ENCODE results near the gene RGMA.
"Not testable (repeated sequence)": the region's sequence is repeated elsewhere in the genome, so short reads cannot be mapped to it uniquely, and the experiment has no call there.

RGMA gene

DNA sequence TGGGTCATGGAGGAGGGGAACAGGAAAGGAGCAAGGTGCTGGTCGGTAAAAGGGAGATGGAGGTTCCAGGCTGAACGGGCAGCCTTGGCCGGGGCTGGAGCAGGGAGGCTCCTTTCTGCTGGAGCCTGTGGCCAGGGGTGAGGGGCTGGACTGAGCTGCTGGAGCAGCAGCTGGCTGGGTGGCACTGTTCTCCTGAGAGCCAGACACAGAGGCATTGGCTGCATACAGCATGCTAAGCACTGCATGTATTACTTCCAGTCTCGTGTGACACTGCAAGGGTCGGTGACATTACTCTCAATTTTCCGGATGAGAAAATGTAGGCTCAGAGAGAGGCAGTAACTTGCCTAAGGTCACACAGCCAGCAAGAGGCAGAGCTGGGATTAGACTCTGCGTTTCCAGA lies 42.3 kb downstream of the RGMA start:
- no peak for FAIRE-seq

DNA sequence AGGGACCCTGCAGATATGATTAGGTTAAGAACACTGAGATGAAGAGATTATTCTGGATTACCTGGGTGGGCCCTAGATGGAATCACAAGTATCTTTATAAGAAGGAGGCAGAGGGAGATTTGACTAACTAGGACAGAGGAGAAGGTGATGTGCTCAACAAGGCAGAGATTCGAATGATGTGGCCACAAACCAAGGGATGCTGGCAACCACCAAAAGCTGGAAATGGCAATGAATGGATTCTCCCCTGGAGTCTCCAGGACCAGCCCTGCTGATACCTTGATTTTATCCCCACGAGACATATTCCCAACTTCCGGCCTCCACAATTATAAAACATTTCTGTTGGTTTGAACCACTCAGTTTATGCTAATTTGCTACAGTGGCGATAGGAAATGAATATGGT lies 42.9 kb downstream of the RGMA start:
- FAIRE-seq = no peak

DNA sequence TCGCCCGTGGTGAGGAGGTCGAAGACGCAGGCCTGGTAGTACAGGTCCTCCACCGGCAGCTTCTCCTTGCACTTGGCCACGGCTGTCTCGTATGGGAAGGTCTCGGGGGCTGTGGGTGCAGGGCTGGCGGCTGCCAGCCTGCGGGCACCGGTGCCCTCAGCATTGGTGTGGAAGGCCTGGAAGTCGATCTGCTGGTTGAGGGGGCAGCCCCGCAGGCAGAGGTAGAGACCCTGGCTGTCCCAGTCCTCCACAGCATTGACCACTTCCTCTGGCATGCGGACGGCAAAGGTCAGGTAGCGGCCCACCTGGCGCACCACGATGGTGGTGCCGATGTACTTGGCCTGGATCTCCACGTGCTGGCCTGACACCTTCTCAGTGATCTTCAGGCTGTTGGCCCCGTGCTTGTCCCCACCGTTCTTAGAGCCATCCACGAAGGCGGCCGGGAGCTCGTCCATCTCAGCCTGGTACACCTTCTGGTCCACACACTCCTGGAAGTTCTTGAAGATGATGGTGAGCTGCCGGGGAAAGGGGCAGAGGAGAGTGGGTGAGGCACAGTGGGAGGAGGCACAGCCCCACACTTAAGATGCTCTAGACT lies 43.7 kb downstream of the RGMA start:
- FAIRE-seq = no peak

DNA sequence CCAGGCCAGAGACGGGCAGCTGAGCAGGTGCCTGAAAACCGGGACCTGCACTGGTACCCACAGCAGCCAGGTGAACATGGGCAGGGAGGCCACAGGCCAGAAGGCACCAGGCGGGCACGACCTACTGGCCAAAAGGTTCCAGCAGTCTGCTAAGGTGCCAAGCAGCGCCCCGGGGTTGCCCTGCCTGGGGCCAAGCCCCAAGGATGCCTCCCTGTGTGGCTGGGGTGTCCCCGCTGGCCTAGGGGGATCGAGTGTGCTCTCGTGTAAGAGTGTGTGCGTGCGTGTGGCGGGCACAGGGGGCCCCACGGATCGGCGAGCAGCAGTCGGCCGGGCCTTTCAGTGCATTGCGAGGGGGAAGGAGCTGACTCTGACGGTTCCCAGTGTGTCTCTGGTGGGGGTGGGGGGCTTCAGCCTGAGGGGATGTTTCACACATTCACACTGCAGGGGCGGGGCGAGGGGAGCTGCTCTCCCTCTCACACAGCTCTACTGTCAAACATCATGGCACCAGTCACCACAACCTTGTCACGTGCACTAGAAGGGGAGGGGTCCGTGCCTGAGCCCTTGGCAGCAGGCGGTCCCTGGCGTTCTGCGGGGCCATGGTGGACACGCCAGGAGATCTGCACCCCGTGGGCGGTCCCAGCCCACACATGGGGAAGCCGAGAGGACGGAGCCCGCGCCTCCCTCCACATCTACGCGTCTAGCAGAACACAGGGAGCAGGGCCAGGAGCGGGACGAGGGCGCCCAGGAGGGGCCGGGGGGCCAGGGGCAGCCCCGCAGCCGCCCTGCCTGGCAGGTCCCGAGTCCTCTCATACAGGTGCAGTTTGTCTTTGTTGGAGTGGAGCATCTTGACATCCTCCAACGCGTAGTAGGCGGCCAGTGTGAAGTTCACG lies 44.5 kb downstream of the RGMA start:
- FAIRE-seq = no peak

DNA sequence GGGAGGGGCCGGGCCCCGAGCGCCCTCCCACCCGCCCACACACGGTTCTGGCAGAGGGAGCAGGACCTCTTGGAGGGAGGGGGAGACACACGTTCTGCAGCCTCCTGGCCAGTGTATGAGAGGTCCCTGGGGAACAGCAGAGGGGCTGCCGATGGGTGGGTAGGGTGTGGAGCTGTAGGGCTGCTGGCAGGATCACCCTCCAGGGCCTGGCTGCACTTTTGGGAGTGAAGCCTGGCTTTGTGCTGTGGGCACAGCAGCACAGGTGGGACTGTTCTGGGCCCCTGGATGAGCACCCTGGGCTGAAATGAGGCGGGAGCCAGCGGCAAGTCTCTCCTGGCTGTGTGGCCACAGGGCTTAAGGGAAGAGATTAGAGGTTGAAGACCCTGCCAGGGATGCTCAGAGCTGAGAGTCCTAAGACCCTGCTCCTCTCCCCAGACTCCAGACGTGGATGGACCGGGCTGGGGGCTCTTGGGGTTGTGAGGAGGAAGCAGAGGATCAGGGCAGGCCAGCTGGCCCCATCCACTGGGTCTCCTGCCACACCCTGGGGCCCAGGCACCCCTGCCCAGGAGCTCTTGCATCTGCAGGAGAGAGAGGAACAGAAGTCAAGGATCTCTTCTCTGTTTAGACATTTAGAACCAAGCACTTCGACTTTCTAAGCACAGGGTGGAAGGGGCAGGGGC lies 45.2 kb downstream of the RGMA start:
- FAIRE-seq = no peak

DNA sequence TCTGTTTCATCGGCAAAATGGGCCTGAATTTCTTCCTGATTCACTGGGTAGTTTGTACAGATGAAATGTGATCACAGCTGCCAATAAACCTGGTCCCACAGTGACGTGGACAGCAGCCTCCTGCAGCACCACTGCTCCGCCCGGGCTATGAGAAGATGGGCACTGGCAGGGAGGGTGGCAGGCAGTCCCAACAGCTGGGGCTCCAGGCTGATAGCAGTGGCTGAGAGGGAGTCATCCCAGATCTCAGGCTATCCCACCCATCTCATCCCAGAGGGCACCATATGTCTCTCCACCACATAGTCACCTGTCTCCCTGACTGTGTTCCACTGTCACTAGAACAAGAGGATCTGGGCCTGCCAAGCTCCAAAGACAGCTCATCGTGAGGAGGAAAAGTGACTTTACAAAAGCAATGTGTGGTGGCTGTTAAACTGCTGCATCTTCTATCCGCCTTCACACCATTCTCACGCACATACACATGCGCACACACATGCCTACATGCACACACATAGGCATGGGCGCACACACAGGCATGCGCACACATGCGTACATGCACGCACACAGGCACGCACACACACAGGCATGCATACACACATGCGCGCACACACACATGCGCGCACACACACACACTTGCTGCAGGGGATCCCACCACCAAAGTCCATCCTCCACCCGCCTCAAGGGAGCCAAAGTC lies 46.2 kb downstream of the RGMA start:
- FAIRE-seq = no peak

DNA sequence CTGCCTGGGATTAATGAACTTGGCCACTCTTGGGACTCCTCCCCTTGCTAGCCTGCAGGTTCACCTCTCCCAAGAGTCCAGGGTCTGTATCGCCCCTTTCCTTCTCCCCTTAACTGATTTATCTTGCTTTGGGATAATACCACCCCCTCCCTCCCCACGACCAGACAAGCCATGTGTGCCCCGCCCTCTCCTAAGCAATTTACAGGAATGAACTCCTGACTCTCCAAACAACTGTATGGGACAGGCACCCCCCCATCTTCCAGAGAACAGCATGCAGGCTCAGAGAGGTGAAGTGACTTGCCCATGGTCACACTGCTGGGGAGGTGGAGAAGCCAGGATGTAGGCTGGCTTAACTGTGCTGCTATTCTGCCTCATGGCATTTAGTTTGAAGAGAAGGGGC lies 46.8 kb downstream of the RGMA start:
- no peak for FAIRE-seq

DNA sequence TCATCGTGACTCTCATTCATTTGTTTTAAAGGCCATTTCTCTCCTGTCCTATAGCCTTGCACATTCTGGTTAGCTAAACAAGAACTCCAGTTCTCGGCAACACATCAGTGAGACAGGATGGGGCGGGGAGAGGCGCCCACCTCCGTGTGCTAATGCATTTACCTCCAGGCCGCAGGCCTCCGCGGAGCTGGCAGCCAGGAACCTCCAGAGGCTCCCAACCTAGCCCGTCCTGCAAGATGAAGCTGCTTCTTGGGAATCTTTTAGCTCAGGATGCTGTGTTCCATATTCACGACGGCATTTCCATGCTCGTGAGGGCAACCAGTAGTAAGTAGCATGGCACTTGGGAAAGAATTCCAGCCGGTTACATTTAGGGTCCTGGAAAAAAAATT lies 47.9 kb downstream of the RGMA start:
- FAIRE-seq = no peak

DNA sequence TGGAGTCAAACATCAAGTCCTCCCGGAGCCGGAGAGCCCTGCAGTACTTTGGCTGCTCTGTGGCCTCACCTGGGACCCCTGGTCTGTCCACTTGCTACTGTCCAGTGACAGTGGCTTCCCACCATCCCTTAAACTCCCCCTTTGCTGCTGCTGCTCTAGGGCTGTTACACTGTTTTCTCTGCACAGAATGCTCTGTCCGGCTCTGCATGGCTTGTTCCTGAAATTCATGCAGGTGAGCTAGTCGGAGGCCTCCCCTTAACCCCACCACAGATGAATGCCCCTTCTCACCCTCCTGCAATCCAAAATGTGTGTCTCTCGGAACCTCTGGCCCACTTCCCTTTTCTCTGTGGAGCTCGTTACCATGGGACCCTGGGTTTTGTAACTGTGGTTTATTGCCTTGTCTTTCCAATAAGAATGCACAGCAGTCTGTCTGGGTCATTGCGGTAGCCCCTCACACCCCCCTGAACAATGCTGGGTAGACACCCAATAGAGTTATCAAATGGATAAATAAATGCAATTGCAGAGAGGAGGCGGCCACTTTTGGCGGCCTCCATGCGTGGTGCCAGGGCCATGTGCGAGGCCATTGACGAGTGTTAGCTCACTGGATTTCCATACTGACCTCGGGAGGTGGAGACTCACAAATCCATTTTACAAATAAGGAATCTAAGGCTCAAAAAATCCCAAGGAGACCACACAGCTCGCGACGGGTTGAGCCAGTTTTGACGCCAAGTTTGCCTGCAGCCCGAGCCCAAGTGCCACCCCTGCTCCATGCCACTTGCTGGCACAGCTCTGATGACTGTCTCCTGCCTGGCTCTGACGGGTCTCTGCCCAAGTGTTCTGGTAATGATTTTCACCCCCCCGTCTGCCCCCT lies 48.5 kb downstream of the RGMA start:
- FAIRE-seq = no peak

DNA sequence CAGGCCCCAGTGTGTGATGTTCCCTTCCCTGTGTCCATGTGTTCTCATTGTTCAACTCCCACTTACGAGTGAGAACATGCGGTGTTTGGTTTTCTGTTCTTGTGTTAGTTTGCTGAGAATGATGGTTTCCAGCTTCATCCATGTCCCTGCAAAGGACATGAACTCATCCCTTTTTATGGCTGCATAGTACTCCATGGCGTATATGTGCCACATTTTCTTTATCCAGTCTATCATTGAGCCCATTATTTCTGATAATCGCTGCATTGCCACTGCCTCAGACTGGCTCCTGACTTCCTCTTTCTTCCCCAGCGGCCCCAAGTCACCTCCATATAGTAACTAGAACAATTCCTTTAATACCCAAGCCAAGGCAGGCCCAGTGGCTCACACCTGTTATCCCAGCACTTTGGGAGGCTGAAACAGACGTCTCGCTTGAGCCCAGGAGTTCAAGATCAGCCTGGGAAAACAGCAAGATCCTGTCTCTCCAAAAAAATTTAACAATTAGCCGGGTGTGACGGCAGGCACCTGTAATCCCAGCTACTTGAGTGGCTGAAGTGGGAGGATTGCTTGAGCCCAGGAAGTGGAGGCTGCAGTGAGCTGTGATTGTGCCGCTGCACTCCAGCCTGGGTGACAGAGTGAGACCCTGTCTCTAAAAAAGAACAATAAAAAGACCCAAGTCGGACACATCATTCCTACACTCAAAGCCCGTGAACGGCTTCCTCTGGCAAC lies 49.3 kb downstream of the RGMA start:
- not testable (repeated sequence) for FAIRE-seq

DNA sequence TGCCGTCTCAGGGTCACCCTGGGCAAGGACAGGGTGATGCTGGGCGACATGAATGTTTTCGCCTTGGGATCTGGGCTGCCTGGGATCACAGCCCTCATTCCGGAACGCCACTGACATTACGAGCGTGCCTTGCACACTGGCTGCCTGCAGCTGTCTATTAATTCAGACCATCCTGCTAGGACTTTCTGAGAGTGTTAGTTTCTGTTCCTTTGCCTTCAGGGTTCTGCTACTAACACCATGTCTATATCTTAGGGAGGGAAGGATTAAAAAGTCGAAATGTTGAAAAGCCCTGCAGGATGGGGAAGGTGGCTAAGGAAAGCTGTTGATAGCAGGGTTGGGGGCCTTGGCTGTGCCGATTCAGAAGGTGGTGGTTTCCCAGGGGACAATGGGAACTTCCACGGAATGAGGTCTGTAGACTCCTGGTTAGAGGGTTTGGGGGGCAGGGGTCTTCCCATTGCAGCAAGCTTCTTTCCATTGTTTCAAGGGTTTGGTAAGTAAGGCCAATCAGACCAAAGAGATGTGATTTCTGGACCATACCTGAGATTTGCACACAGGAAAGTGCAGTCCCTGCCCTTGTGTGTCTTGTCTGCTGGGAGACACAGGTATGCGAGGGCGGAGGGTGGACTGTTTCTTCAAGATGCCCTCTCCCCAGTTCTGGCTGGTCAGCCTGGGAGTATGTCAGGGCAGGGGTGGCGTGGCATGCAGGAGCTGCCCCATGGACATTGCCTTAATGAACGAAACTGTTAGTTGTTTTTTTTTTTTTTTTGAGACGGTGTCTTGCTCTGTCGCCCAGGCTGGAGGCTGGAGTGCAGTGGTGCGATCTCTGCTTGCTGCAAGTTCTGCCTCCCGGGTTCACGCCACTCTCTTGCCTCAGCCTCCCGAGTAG lies 50.9 kb downstream of the RGMA start:
- no peak for FAIRE-seq

DNA sequence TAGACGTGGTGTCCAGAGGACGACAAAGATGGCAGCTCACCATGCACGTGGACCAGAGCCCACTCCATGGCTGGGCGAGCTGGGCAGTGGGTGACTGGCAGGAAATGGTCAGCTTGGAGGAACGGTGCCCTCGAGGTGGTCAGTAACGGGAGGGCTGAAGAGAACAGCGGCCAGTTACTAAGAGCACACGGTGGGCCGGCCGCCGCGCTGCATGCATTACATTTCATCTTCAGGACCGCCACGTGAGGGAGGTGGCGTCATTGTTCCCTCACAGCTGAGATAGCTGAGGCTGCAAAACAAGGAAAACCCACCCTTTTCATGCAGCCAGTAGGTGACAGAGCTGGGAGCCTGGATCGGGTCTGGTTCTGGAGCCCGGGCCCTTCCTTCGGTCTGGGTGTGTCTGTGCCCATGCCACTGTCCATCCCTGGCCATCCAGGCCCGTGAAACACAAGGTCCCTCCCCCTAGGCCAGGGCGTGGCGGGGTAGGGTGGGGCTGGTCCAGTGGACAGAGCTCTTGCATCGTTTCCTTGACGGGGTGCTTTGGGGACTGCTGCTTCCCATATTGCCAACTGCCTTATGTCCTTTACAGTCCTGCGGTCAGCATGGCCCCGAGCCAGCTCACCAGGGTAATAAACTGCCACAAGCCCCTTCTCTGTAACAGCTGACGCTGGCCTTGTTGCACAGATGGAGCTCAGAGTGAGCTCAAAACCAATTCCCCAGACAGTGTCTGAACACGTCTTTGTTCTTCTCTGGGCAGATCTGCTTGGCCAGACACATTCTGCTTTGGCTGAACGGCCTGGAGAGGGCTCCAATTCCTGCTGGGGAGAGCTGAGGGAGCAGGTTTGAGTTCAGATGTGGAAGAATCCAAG lies 51.8 kb downstream of the RGMA start:
- FAIRE-seq = no peak

DNA sequence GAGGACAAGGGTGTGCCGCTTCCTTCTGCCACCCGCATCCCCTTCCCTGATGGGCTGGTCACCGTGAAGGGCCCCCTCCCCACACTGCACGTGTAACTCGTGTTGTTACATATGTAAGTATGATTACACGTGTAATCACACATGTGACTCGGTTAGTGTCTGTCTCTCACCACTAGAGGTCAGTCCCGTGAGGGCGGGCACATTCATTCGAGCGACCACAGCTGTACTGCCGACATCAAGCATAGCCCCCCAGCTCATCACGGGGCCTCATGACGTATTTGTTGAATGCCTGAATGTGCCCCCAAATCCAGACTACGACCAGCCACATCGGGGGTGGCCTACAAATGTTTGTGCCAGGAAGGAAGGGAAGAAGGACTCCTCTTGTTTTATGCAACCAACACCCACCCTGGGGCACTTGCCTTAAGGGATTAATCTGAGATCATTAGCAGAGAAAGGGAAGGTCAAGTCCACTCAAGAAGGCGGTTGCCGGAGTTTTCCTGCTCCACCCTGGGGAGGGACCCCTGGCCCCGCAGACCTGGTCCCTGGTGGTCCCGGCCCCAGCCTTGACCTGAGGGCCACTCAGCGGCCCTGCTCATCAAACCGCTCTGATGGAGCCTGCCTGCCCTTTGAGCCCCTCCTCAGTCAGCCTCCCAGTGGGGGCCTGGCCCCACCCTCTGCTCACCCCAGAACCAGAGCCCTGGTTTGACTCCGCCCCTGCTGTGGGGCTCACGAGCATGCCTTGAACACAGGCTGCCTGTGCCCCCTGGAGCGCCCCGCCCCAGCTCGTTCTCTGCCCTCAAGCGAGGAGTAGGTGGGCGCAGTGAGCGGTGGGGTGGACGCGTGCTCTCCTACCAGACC lies 52.8 kb downstream of the RGMA start:
- FAIRE-seq = no peak

DNA sequence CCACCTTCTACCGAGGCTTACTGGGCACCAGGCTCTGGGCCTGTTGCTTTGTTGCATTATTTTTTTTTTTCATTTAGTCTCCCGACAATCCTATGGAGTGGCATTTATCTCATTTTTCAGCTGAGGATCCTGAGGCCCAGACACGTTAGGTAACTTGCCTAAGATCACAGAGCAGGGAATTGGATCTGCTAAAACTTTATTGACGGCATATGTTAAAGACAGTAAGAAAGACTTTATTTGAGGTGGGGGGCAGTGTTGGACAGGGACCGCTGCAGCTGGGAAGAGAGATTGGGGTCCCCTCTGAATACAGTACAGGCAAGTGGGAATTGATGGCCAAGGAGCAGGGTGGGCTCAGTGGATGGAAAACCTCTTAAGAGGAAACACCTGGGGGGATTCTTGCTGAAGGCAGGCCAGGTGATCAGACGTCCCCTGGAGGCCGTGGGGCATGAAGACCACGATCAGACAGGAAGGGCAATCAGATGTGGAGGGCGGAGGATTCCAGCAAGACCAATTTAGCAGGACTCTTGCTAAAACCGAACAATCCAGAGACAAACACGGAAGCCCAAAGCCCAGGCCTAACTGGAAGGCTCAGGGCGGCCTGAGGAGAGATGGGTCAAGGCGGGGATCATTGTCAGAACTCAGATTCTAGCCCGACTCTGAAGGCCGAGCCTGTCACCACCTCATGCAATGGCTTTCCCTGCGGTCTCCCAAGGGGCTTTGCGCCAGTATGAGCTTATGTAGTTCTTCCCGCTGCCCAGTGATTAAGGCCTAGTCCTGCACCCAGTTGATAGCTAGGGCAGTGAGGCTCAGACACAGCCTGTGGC lies 53.7 kb downstream of the RGMA start:
- no peak for FAIRE-seq

DNA sequence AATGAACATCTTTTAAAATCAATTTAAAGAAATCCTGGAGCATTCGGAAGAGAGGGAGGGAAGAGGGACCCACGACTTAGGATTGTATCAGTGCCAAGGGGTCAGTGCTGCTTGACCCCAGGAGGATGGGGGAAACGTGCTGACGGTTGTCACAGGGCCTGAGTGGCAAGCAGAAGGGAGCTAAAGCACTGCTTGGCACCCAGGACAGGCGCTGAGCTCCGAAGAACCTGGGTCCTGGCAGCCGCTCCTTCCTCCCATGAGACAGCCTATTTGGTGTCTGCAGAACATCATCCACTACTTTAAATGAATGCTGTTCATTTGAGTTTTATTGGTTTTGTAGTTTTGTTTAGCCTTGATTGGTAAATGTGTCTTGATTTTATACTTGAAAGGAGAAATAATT lies 54.5 kb downstream of the RGMA start:
- FAIRE-seq = no peak

DNA sequence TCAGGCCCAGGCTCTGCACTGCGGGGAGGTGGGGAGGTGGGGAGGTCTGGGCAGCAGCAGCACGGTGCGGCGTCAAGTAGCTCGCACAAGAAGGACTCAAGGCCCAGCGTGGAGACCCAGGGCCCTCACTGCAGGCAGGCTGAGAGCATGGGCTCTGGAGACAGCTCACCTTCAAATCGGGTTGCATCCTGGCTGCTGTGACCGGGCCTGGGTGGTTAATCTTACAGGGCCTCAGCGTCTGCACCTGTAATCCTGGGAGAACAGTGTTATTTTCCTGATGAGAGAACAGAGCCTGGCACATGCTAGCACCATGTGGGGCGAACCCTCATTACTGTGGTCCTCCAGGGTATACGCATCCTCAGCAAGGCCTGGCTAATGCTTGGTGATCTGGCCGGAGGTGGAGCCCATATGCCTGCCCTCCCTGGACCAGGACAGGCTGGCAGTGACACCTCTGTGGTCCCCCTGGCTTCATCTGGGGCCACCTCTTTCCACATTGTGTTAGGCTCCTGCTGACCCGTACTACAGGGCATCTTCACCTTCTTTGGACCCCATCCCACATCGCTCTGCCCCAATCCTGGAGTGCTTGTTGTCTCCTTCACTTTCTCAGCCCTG lies 55.5 kb downstream of the RGMA start:
- FAIRE-seq = no peak
